ENCODE results near the gene BATF3. TPM values are rescaled to one million over a fixed set of nuclear protein-coding genes. Genes with fewer than 3 reads are reported as not detected.

Gene BATF3
- polyA plus RNA-seq, 1 donor: 0.88 TPM

GRCh38 chr1:212710566-212710965 lies 10.9 kb upstream of the BATF3 start:
- no peak for DNase-seq

- DNase-seq: no peak
Observed at GRCh38 chr1:212703991-212704564, 4.4 kb upstream of the BATF3 start.

DNA sequence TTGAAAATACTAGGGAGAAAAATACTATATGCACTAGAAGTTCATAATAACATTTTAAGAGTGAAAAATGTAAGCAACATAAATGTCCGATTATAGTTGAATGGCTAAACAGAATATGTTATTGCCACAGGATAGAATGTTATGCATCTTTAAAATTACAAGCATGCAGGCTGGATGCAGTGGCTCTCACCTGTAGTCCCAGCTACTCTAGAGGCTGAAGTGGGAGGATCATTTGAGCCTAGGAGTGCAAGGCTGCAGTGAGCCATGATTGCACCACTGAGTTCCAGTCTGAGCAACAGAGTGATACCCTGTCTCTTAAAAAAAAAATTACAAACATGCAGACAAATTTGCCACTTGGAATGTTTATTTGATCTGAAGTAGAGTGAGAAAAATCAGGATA lies 3.0 kb upstream of the BATF3 start:
- DNase-seq: no peak

DNA sequence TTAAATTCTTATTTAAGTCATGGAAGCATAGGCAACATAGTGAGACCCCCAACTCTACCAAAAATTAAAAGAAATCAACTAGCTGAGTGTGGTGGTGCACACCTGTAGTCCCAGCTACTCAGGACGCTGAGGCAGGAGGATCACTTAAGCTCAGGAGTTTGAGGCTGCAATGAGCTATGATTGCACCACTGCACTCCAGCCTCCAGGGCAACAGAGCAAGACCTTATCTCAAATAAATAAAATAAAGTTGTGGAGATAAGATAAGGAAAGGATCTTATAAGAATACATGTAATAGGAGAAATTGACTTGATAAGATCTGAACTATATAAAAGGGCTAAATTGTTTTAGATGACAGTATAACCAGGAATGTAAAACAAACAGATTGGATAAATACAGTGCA lies 2.3 kb upstream of the BATF3 start:
- DNase-seq: no peak

DNA sequence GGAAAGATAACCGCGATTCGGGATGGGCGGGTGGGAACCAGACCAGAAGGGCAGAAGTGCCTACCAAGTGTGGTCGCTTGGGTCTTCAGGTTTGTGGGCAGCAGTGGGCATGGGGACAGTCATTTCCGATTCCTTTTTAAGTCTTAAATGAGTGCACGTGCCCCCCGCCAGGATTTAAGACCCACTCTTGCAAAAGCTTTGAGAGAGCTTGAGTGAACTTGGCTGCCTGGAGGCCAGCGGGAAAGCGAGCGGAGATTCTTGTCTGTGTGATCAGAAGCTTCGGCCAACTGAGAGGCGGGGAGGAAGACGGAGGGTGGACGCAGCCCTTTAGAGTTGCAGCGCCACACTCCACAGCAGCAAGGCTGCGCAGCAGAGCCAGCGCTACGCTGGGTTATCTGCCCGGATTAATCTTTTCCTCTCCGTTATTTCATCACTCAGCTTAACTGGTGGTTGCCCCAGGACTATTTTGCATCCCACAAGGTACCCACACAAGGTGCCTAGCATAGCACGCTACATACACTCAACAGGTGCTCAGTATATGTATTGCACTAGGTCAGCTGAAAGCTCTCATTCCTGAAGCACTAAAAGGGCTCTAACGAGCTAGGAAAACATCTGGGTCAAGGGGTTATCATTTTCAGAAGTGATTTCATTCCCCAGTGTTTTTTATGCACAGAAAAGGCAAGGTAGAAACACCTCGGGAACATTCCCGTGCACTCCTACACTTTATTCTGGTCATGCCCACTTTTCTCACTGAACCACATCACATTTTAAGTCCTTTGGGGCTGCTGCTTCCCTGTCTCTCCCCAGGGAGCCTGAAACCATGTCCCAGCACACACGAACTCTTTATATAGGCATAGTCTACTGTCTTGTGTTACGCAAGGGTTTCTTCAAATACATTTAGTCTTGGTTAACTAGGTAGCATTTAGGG lies 1.5 kb upstream of the BATF3 start:
- DNase-seq: no peak

GRCh38 chr1:212700223-212700891 lies 717 bp upstream of the BATF3 start:
- DNase-seq: no peak

- DNase-seq: no peak
Observed at GRCh38 chr1:212699104-212699624, 476 bp downstream of the BATF3 start.

DNA sequence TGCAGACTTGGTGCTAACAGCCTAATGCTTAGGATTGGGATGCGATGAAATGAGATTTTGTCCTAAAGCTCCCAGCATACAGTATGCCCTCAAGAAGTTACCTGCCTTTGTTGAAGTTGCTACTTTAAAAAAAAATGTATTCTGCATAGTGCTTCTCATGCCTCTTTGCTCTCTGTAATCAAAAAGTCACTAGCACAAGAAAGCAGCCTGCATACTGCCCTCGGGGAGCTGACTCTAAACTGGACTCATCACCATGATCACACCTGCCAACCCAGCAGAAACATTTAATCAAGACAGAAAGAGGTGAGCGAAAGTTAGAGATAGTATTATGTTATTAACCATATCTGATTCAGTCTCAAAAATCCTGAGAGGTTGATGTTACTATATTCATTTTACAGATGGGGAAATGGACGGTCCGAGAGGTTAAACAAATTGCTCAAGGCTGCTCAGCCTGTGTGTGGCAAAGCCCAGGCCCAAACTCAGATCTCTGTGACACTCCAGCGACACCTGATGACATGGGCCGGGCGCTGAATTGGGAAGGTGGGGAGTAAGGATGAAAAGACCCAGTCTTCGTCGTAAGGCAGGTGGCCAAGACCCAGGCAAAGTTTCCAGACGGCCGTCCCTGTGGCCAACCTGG lies 1.1 kb downstream of the BATF3 start:
- no peak for DNase-seq

DNA sequence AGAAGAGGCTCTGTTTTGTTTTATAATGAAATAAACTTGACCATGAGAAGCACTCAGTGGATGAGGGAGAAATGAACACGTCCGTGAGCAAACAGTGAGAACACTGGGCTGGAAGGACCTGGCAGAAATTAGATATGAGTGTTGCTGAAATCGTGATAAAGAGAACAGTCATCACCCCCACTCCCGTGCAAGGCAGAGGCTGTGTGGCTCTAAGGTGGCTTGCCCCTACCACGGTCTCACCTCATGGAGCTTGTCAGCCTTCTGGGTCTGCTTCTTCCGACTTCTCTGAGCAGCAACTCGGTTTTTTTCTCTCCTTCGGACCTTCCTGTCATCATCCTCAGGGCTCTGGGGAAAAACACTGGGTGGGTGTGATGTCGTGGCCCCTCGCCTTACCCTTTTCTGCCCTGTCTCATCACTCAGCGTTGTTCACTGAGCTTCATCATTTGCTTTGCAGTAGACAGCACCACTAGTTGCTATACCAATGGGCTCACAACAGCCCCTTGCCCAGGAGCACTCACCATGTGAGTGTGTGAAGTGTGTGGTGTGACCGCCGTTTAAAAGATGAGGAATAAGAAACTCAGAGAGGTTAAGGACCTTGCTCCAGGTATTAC lies 2.8 kb downstream of the BATF3 start:
- no peak for DNase-seq

- DNase-seq: no peak
Observed at GRCh38 chr1:212692774-212693644, 6.6 kb downstream of the BATF3 start.

- no peak for DNase-seq
Observed at GRCh38 chr1:212691561-212692071, 8.0 kb downstream of the BATF3 start.

- no peak for DNase-seq
Observed at GRCh38 chr1:212690816-212691403, 8.7 kb downstream of the BATF3 start.

- DNase-seq: no peak
Observed at GRCh38 chr1:212689758-212690529, 9.7 kb downstream of the BATF3 start.

- no peak for DNase-seq
Observed at GRCh38 chr1:212689196-212689725, 10.4 kb downstream of the BATF3 start.

DNA sequence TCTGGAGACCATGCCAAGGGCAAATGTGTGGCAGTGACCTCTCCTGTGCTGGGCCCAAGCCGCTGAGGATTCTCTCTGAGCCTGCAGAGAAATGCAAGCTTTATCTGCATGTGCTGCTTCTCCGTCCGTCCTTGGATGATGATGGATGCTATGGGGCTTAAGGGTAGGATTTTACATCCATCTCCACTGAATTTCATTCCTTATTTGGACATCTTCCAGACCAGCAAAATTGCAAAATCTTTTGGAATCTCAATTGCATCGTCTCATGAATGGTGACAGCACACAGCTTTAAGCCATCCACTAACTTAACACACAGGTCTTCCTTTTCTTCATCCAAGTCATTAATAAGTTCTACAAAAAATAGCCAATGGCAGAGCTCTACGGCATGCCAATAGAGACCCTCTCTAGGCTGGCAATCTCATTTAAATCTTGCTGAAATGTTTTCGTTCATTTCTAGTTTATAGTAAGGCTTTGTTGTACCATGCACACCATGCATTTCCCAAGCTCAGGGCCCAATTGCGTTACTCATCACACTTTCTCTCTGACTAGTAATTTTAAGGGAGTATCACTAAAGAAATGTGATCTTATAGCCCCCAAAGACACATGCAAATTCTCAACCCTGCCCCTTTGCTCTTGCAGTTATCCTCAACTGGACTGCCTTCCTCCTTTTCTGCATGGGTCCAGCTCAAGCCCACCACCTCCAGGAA lies 11.1 kb downstream of the BATF3 start:
- no peak for DNase-seq

GRCh38 chr1:212687811-212688210 lies 11.8 kb downstream of the BATF3 start:
- DNase-seq: no peak

DNA sequence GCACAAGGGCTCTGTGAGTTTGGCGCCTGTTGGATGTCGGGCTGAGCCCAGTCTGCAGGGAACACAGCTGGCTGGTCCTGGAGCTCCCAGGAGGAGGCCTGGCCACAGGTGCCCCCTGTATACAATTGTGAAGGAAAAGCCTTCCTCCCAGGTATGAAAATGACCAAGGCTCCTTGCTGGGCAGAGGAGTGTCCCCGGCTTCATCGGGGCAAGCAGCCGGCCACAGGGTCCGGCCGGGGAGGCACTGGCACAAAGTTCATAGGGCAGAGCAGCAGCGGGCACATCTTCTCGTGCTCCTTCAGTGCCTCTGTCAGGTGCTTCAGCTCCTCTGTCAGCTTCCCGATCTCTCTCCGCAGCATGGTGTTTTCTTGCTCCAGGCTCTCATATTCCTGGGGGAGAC lies 13.0 kb downstream of the BATF3 start:
- DNase-seq: no peak

GRCh38 chr1:212686069-212686468 lies 13.6 kb downstream of the BATF3 start:
- no peak for DNase-seq

GRCh38 chr1:212685429-212685828 lies 14.2 kb downstream of the BATF3 start:
- no peak for DNase-seq
